ENCODE results near the gene ABI1. TPM values are rescaled to one million over a fixed set of nuclear protein-coding genes. Genes with fewer than 3 reads are reported as not detected.

Gene ABI1
- total and polyA plus RNA-seq, 4 donors, result 10.7 to 18.3 (median 14.3) TPM

GRCh38 chr10:26733750-26734568, 126.8 kb downstream of the ABI1 start:
- Histone ChIP-seq H3K4me3 (ENCODE audit: low read depth in 1 of 3, low read length in 3 of 3) (no peak overlapping the region), H3K27ac (ENCODE audit: low read depth in 1 of 2, low read length in 2 of 2) (peak overlapping the region; percentile 45 to 51), H3K27me3 (ENCODE audit: control insufficient read depth in 4 of 4, insufficient read depth in 4 of 4, low read length in 3 of 4) (no peaks in the 10 kb centered on the region), H3K9me3 (ENCODE audit: control insufficient read depth in 4 of 4, low read length in 3 of 4) (no peaks in the 10 kb centered on the region), H3K9ac (ENCODE audit: low read depth in 1 of 2, low read length in 2 of 2) (no peak overlapping the region), H3K36me3 (ENCODE audit: control insufficient read depth in 4 of 4, insufficient read depth in 3 of 4, low read depth in 1 of 4, low read length in 3 of 4) (peaks cover 2 to 18% (median 4%) of the 10 kb centered on the region in 4 donors), H3K4me1 (ENCODE audit: control insufficient read depth in 4 of 4, insufficient read depth in 4 of 4, low read length in 3 of 4) (peaks cover 2 to 24% (median 16%) of the 10 kb centered on the region in 4 donors)
- DNase-seq (ENCODE audit: low spot score), result peak; percentile 52
- no peak for TF ChIP-seq NR2F2 (IDR thresholded peaks at IDR 0.05)
- TF ChIP-seq MAX (IDR thresholded peaks at IDR 0.05), result peak; percentile 84
- peak; percentile 94 for TF ChIP-seq ZBTB33 (IDR thresholded peaks at IDR 0.05)
- peak; percentile 76 for TF ChIP-seq REST (IDR thresholded peaks at IDR 0.05)
- TF ChIP-seq JUND (IDR thresholded peaks at IDR 0.05), result peak; percentile 47 to 88
- TF ChIP-seq FOXA1 (IDR thresholded peaks at IDR 0.05), result peak; percentile 89
- peak; percentile 77 for TF ChIP-seq YY1 (IDR thresholded peaks at IDR 0.05)
- peak; percentile 85 to 93 for TF ChIP-seq RXRA (IDR thresholded peaks at IDR 0.05)
- peak; percentile 99 for TF ChIP-seq SP1 (IDR thresholded peaks at IDR 0.05)
- no peak for TF ChIP-seq ATF3 (IDR thresholded peaks at IDR 0.05)
- peak; percentile 98 to 99 for TF ChIP-seq HNF4A (conservative IDR thresholded peaks at IDR 0.05)
- TF ChIP-seq CTCF (IDR thresholded peaks at IDR 0.05; ENCODE audit: low read depth, low read length, missing input control), result no peak
- TF ChIP-seq TAF1 (conservative IDR thresholded peaks at IDR 0.05), result peak; percentile 53
- TF ChIP-seq GABPA (IDR thresholded peaks at IDR 0.05 in 1 of 2, conservative IDR thresholded peaks at IDR 0.05 in 1 of 2), result peak in 1 of 2 donors; percentile 52
- peak in 1 of 2 donors; percentile 63 for TF ChIP-seq EGR1 (IDR thresholded peaks at IDR 0.05; ENCODE audit: low read depth in 2 of 2)
- peak; percentile 52 to 53 for TF ChIP-seq RAD21 (IDR thresholded peaks at IDR 0.05)
- peak; percentile 96 for TF ChIP-seq HNF4G (IDR thresholded peaks at IDR 0.05)
- peak; percentile 84 for TF ChIP-seq FOXA2 (IDR thresholded peaks at IDR 0.05)
- WGBS, result 49% methylated on average over 14 of the region's 14 CpGs

Measured in liver (tissue), 9 donors.